Heart left ventricle (tissue), 13 donors: ENCODE results near the gene PRKCH.

ENCODE experiments used
- POLR2A ChIP-seq, 2 donors: fragments of 450-650 bp; IDR thresholded peaks; one replicate each; pipeline ENCODE4 v1.6.1; 2017; ENCODE audit warnings: antibody characterized with exemption in 2 of 2, mild to moderate bottlenecking in 2 of 2, moderate library complexity in 2 of 2
- TF ChIP-seq, protein P1 (sequence below), 12 donors: fragments of 200-600 bp; sonication (generic) in 4 of 12; IDR thresholded peaks; one replicate each; pipeline versions ENCODE4 v1.5.0 to v1.8.0; 2018 to 2022; ENCODE audit warnings: antibody characterized with exemption in 12 of 12, mild to moderate bottlenecking in 5 of 12
- donor health status: ischemic (EF 13 %, LVEDD 7.1; RV severe dilation, severe dysfunction).
- donor health status: DM: no; HTN: yes; CAD: no.
- donor health status: DM: no; HTN: no; CAD: no.
- donor health status: ischemic (EF 25% LVEDD 6.9; RV normal size, moderate dysfunction).
- donor health status: ischemic (EF 25% LVEDD 5.7; RV mildly dilated, moderate dysfunction).
- donor health status: ischemic (EF 35%, LVEDD 5.7; RV mildly dilated, moderate dysfunction).
- donor health status: nonischemic (EF 11% LVEDD 7.7; RV severe dilation, severe dysfunction).
- donor health status: DM: yes; HTN: yes; CAD: no.
- donor health status: PGD.
- donor health status: ischemic (EF 29% LVEDD 5.4; RV normal size, mild dysfunction).
- donor health status: nonischemic (EF 23%, LVEDD 6.1; RV moderate dilation, normal function).

DNA sequence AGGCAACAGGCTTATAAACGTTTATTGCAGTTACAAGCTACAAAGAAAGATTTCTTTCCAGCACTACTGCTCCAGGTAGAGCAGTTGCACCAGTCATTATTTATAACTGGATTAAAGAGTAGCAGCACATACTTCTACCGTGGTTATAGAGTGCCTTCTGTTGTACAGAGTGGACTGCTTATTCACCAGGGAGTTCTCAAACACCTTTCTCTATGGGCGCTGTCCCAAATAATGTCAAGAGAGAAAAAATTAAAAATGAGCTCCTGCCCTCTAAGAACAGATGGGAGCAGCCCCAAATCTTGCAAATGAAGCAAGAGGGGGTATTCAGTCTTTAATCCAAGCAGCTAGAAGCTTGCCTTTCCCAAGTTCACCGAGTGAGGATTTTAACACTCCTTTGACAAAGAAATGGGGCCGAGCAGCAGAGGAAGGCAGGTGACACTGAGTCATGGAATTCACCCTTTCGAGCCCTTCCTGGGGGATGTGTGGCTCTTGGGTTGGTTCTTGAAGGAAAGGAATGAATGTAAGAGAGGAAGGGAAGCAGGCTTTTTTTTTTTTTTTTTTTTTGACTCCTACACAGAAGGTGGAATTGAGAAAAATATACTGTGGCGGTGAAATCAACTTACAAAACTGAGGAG, 181.2 kb downstream of the PRKCH start:
- TF ChIP-seq, protein P1, sequence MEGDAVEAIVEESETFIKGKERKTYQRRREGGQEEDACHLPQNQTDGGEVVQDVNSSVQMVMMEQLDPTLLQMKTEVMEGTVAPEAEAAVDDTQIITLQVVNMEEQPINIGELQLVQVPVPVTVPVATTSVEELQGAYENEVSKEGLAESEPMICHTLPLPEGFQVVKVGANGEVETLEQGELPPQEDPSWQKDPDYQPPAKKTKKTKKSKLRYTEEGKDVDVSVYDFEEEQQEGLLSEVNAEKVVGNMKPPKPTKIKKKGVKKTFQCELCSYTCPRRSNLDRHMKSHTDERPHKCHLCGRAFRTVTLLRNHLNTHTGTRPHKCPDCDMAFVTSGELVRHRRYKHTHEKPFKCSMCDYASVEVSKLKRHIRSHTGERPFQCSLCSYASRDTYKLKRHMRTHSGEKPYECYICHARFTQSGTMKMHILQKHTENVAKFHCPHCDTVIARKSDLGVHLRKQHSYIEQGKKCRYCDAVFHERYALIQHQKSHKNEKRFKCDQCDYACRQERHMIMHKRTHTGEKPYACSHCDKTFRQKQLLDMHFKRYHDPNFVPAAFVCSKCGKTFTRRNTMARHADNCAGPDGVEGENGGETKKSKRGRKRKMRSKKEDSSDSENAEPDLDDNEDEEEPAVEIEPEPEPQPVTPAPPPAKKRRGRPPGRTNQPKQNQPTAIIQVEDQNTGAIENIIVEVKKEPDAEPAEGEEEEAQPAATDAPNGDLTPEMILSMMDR (IDR thresholded peaks at IDR 0.05) = no peak
- TF ChIP-seq POLR2A (IDR thresholded peaks at IDR 0.05) = no peak
